ENCODE results near the gene DKK3. TPM values are rescaled to one million over a fixed set of nuclear protein-coding genes. Genes with fewer than 3 reads are reported as not detected.
A peak's percentile ranks its signal among the peaks of the same experiment; 100 is the strongest.

DKK3 gene
- polyA plus RNA-seq, 1 of the 3 experiments (the other 2 are of a cell fraction), result 1,174 TPM

GRCh38 chr11:12053606-12054361, 45.4 kb upstream of the DKK3 start:
- Histone ChIP-seq H3K9me2 (no peaks in the 10 kb centered on the region), H3K27me3 (ENCODE audit: insufficient read depth) (no peaks in the 10 kb centered on the region), H3F3A (replicated peaks; ENCODE audit: insufficient read depth) (no peaks in the 10 kb centered on the region), H3K4me3 (ENCODE audit: low read depth in 2 of 2, low read length in 1 of 2) (no peak overlapping the region), H3K79me2 (ENCODE audit: insufficient read depth) (no peaks in the 10 kb centered on the region), H3K4me2 (no peak overlapping the region), H4K20me1 (ENCODE audit: insufficient read depth) (no peaks in the 10 kb centered on the region), H3K9ac (no peak overlapping the region), H3K36me3 (replicated peaks in 1 of 2; ENCODE audit: control insufficient read depth in 1 of 2, insufficient read depth in 2 of 2, low read length in 1 of 2) (no peaks in the 10 kb centered on the region), H3K4me1 (ENCODE audit: control insufficient read depth in 1 of 2, insufficient read depth in 2 of 2, low read depth in 1 of 2, low read length in 1 of 2) (no peaks in the 10 kb centered on the region), H3K9me3 (no peaks in the 10 kb centered on the region), H2AFZ (ENCODE audit: low read depth) (no peak overlapping the region), H3K27ac (ENCODE audit: low read depth in 2 of 2, low read length in 1 of 2) (peak overlapping the region in 1 of 2 experiments; percentile 1; a peak in 1 of 4 replicates)
- ChIA-PET POLR2A (no interaction called here), CTCF (interaction anchor here (1.4 to 17.0 kb wide), 5 partner anchors 10 to 232 kb away, joined by 4 to 488 read pairs (median 6); no protein-coding TSS in a partner anchor)
- DNase-seq, result no peak
- no peak for TF ChIP-seq FOXM1 (IDR thresholded peaks at IDR 0.05; ENCODE audit: low read depth)
- TF ChIP-seq YY1 (IDR thresholded peaks at IDR 0.05; ENCODE audit: low read depth), result no peak
- no peak for TF ChIP-seq GABPA (IDR thresholded peaks at IDR 0.05; ENCODE audit: low read depth)
- WGBS (ENCODE audit: low lambda C conversion rate), result 87% methylated on average over 3 of the region's 4 CpGs

GRCh38 chr11:12052676-12053605, 44.5 kb upstream of the DKK3 start:
- ChIA-PET POLR2A (no interaction called here), CTCF (interaction anchor here (1.4 to 17.0 kb wide), 5 partner anchors 9 to 233 kb away, joined by 4 to 488 read pairs (median 6); no protein-coding TSS in a partner anchor)
- H3K9me3 ChIP-seq, result no peaks in the 10 kb centered on the region
- H4K20me1 ChIP-seq (ENCODE audit: insufficient read depth), result no peaks in the 10 kb centered on the region
- 92% methylated on average over 9 of the region's 15 CpGs for WGBS (ENCODE audit: low lambda C conversion rate)
- DNase-seq, result no peak
- H3K4me1 ChIP-seq (ENCODE audit: control insufficient read depth in 1 of 2, insufficient read depth in 2 of 2, low read depth in 1 of 2, low read length in 1 of 2), result no peaks in the 10 kb centered on the region
- no peaks in the 10 kb centered on the region for H3K36me3 ChIP-seq (replicated peaks in 1 of 2; ENCODE audit: control insufficient read depth in 1 of 2, insufficient read depth in 2 of 2, low read length in 1 of 2)
- no peak overlapping the region for H2AFZ ChIP-seq (ENCODE audit: low read depth)
- H3K79me2 ChIP-seq (ENCODE audit: insufficient read depth), result no peaks in the 10 kb centered on the region
- H3K27me3 ChIP-seq (ENCODE audit: insufficient read depth), result no peaks in the 10 kb centered on the region
- no peaks in the 10 kb centered on the region for H3F3A ChIP-seq (replicated peaks; ENCODE audit: insufficient read depth)
- no peak overlapping the region for H3K27ac ChIP-seq (ENCODE audit: low read depth in 2 of 2, low read length in 1 of 2)
- no peak overlapping the region for H3K9ac ChIP-seq
- H3K4me2 ChIP-seq, result no peak overlapping the region
- no peaks in the 10 kb centered on the region for H3K9me2 ChIP-seq
- no peak overlapping the region for H3K4me3 ChIP-seq (ENCODE audit: low read depth in 2 of 2, low read length in 1 of 2)
- TF ChIP-seq NRF1 (IDR thresholded peaks at IDR 0.05; ENCODE audit: low read depth, low read length) (no peak), JUND (IDR thresholded peaks at IDR 0.05) (no peak), MXI1 (IDR thresholded peaks at IDR 0.05; ENCODE audit: low read depth, low read length) (no peak), YY1 (IDR thresholded peaks at IDR 0.05; ENCODE audit: low read depth) (no peak), TEAD4 (IDR thresholded peaks at IDR 0.05; ENCODE audit: borderline replicate concordance, insufficient read depth) (no peak), GATA2 (CRISPR knock-in tag; IDR thresholded peaks at IDR 0.05) (no peak), RXRA (IDR thresholded peaks at IDR 0.05; ENCODE audit: borderline replicate concordance, low read depth) (no peak), POLR2AphosphoS5 (IDR thresholded peaks at IDR 0.05; ENCODE audit: low read depth, low read length) (no peak), PBX3 (IDR thresholded peaks at IDR 0.05) (no peak)
- TF ChIP-seq, protein P1, sequence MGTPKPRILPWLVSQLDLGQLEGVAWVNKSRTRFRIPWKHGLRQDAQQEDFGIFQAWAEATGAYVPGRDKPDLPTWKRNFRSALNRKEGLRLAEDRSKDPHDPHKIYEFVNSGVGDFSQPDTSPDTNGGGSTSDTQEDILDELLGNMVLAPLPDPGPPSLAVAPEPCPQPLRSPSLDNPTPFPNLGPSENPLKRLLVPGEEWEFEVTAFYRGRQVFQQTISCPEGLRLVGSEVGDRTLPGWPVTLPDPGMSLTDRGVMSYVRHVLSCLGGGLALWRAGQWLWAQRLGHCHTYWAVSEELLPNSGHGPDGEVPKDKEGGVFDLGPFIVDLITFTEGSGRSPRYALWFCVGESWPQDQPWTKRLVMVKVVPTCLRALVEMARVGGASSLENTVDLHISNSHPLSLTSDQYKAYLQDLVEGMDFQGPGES (IDR thresholded peaks at IDR 0.05; ENCODE audit: low read depth, low read length), result no peak
